ENCODE data around the gene SPR.

SPR gene

GRCh38 chr2:72933646-72934151, 46.5 kb downstream of the SPR start:
- DNase-seq = no peak

GRCh38 chr2:72934683-72935610, 47.7 kb downstream of the SPR start:
- no peak for DNase-seq

- DNase-seq = no peak
Measured at GRCh38 chr2:72935611-72935957, 48.4 kb downstream of the SPR start.

GRCh38 chr2:72936660-72937355, 49.6 kb downstream of the SPR start:
- DNase-seq = no peak

- DNase-seq = no peak
Measured at GRCh38 chr2:72937356-72937669, 50.1 kb downstream of the SPR start.

GRCh38 chr2:72938455-72938854, 51.2 kb downstream of the SPR start:
- DNase-seq = no peak

- DNase-seq = no peak
Measured at GRCh38 chr2:72940361-72940760, 53.2 kb downstream of the SPR start.

GRCh38 chr2:72940786-72941185, 53.6 kb downstream of the SPR start:
- DNase-seq = no peak

All from cortex of kidney (tissue), 1 donor.